Measurements from ENCODE around the gene ROM1. TPM values are rescaled to one million over a fixed set of nuclear protein-coding genes. Genes with fewer than 3 reads are reported as not detected.

ROM1 gene
- total RNA-seq, 2 donors from 2014 or later: 1.8 to 4.0 TPM

- H3K9me3 ChIP-seq: no peaks in the 10 kb centered on the region
- ATAC-seq: no peak
- H3K4me3 ChIP-seq: no peak overlapping the region
- intact Hi-C loops (cut with DNase I): no loop called here
- H3K27me3 ChIP-seq: no peaks in the 10 kb centered on the region
- no peak overlapping the region for H3K27ac ChIP-seq
- no peak for DNase-seq
- no peak for TF ChIP-seq POLR2A (IDR thresholded peaks at IDR 0.05)
- TF ChIP-seq, protein P1, sequence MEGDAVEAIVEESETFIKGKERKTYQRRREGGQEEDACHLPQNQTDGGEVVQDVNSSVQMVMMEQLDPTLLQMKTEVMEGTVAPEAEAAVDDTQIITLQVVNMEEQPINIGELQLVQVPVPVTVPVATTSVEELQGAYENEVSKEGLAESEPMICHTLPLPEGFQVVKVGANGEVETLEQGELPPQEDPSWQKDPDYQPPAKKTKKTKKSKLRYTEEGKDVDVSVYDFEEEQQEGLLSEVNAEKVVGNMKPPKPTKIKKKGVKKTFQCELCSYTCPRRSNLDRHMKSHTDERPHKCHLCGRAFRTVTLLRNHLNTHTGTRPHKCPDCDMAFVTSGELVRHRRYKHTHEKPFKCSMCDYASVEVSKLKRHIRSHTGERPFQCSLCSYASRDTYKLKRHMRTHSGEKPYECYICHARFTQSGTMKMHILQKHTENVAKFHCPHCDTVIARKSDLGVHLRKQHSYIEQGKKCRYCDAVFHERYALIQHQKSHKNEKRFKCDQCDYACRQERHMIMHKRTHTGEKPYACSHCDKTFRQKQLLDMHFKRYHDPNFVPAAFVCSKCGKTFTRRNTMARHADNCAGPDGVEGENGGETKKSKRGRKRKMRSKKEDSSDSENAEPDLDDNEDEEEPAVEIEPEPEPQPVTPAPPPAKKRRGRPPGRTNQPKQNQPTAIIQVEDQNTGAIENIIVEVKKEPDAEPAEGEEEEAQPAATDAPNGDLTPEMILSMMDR (IDR thresholded peaks at IDR 0.05): no peak
- H3K36me3 ChIP-seq (replicated peaks in 1 of 2; ENCODE audit: insufficient read depth in 1 of 2, low read depth in 2 of 2): peaks cover 8 to 10% of the 10 kb centered on the region in 2 donors
- peaks cover 40% of the 10 kb centered on the region for H3K4me1 ChIP-seq
- WGBS, 2 donors: 62 to 69% methylated on average over 14 to 18 of the region's 18 CpGs
These were observed 24.0 kb upstream of the ROM1 start for GRCh38 chr11:62588966-62589637.

- peak; percentile 96 for ATAC-seq
- Histone ChIP-seq H3K4me1 (peaks cover 40% of the 10 kb centered on the region), H3K36me3 (replicated peaks in 1 of 2; ENCODE audit: insufficient read depth in 1 of 2, low read depth in 2 of 2) (peaks cover 15 to 16% of the 10 kb centered on the region in 2 donors), H3K9me3 (no peaks in the 10 kb centered on the region), H3K27ac (peak within 1 kb of the TSS; percentile 78 to 95 (median 88)), H3K27me3 (no peaks in the 10 kb centered on the region), H3K4me3 (peak within 1 kb of the TSS; percentile 84 to 88)
- WGBS, 2 donors: 0 to 1% methylated on average over 32 to 58 of the region's 58 CpGs
- DNase-seq: peak; percentile 97 to 99 (median 97)
- TF ChIP-seq, protein P1 (IDR thresholded peaks at IDR 0.05): peak in 3 of 7 experiments; percentile 6 to 17 (median 11)
- peak; percentile 82 to 96 (median 95) for TF ChIP-seq POLR2A (IDR thresholded peaks at IDR 0.05)
- intact Hi-C loops (cut with DNase I): no loop called here
These were observed 21.5 kb upstream of the ROM1 start, which contains the start of gene TUT1 for GRCh38 chr11:62591448-62592145. Gene TUT1, minus strand, starts transcription at chr11:62591523. Its CDS starts 38 bp downstream, at chr11:62591485.

DNA sequence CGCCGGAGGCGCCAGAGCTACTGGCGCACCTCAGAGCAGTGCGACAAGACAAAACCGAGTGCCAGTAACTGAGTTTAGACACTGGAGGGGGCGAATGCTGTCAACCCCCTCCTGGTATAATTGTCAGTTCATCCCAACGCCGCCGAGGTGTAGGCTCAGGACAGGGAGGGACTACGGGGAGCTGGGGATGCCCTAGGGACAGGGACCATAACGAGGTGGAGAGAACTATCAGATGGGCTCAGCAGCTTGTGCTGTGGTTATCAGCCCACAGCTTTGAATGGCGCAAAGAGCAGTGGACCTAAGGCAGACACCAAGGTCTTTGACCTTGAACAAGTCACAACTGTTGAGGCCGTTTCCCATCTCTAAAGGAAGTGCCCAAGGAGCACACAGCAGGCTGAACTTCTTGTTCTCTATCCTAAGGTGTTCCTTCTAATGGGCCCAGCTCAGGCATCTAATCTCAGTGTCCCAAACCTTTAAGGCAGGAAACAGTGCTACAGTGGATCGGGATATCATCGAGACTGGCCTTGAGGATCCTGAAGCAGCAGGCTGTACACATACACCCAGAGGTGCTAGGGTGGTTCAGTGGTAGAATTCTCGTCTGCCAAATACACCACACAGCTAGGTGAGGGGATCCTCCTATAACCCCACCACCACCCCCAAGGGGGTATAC is 20.8 kb upstream of the ROM1 start:
- Histone ChIP-seq H3K27me3 (no peaks in the 10 kb centered on the region), H3K9me3 (no peaks in the 10 kb centered on the region), H3K36me3 (replicated peaks in 1 of 2; ENCODE audit: insufficient read depth in 1 of 2, low read depth in 2 of 2) (peaks cover 15 to 18% of the 10 kb centered on the region in 2 donors), H3K4me1 (peaks cover 39% of the 10 kb centered on the region), H3K4me3 (no peak overlapping the region), H3K27ac (peak overlapping the region; percentile 78 to 95 (median 88))
- intact Hi-C loops (cut with DNase I): no loop called here
- DNase-seq (no peak), ATAC-seq (no peak)
- TF ChIP-seq POLR2A (IDR thresholded peaks at IDR 0.05): no peak
- TF ChIP-seq, protein P1 (IDR thresholded peaks at IDR 0.05): no peak
- WGBS, 2 donors: 4 to 6% methylated on average over 6 to 17 of the region's 17 CpGs

DNA sequence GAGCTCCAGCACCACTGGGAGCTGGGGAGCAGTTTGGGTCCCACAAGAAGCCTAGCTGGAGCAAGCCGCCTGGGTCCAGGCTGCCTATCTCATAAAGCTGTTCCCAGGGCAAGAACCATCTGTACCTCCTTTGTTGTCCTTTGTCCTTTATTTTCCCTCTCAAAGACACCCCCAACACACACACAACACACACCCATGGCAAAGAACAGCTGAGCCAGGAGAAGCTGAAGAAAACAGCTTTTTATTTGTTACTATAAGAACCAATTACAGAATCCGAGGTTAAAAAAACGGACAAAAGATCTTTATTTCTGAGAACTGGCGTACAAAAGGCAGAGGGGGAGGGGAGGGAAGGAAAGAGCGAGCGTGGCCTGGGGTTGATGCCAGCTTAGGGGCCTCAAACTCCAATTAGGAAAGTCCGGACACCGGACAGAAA is 20.1 kb upstream of the ROM1 start:
- no peak for TF ChIP-seq POLR2A (IDR thresholded peaks at IDR 0.05)
- TF ChIP-seq, protein P1 (IDR thresholded peaks at IDR 0.05): no peak
- no peaks in the 10 kb centered on the region for H3K9me3 ChIP-seq
- H3K4me3 ChIP-seq: no peak overlapping the region
- H3K4me1 ChIP-seq: peaks cover 31% of the 10 kb centered on the region
- DNase-seq (no peak), ATAC-seq (no peak)
- intact Hi-C loops (cut with DNase I): no loop called here
- H3K36me3 ChIP-seq (replicated peaks in 1 of 2; ENCODE audit: insufficient read depth in 1 of 2, low read depth in 2 of 2): peaks cover 8 to 19% of the 10 kb centered on the region in 2 donors
- H3K27ac ChIP-seq: peak overlapping the region in 2 of 4 donors; percentile 78 to 90
- no peaks in the 10 kb centered on the region for H3K27me3 ChIP-seq
- WGBS, 2 donors: 60 to 61% methylated on average over 8 of the region's 8 CpGs

All from body of pancreas (tissue), 4 donors.